Caco-2 (cell line): Measurements from ENCODE around the gene PPP2R5C. TPM values are rescaled to one million over a fixed set of nuclear protein-coding genes. Genes with fewer than 3 reads are reported as not detected.
"Not testable (repeated sequence)": the region's sequence is repeated elsewhere in the genome, so short reads cannot be mapped to it uniquely, and the experiment has no call there.

Source experiments
- BruUV-seq: library from RNA; stranded (reverse); fragments of 400-500 nt; replicated peaks from 2 replicates; lab custom pipeline; 2021; lab: Mats Ljungman, UMichigan
- CTCF ChIA-PET: fragments of 300-600 bp; sonication (Branson Sonifier 250); formaldehyde crosslinking; loops from one replicate; lab custom pipeline; 2022; ENCODE audit warnings: antibody characterized with exemption; lab: Charles Lee
- POLR2A ChIA-PET: fragments of 300-600 bp; sonication (Branson Sonifier 250); formaldehyde crosslinking; loops from one replicate; lab custom pipeline; 2022; ENCODE audit warnings: antibody characterized with exemption; lab: Charles Lee
- DNase-seq, 2 experiments: peaks; one replicate each; pipeline versions ENCODE4 v3.0.0 to v3.0.0-alpha.2; 2020 to 2022
- H3K27me3 ChIP-seq: replicated peaks from 2 replicates; pipeline ENCODE4 v1.6.0; 2011; ENCODE audit warnings: low read length; ENCODE audit not compliant: control insufficient read depth, insufficient read depth
- H3K36me3 ChIP-seq: 2 replicates; pipeline ENCODE4 v1.5.1; 2011; ENCODE audit warnings: low read length; ENCODE audit not compliant: control insufficient read depth, insufficient read depth
- H3K4me1 ChIP-seq: fragments of 250-450 bp; sonication (Bioruptor Pico); 2 replicates; pipeline ENCODE4 v1.5.1; 2020; ENCODE audit warnings: mild to moderate bottlenecking
- H3K4me3 ChIP-seq: 2 replicates; pipeline ENCODE4 v1.5.1; 2011; ENCODE audit warnings: low read depth, mild to moderate bottlenecking, control low read depth, low read length
- H3K9me3 ChIP-seq: fragments of 250-450 bp; sonication (Bioruptor Pico); 2 replicates; pipeline ENCODE4 v1.5.1; 2020; ENCODE audit warnings: mild to moderate bottlenecking, moderate library complexity
- H3K27ac Mint-ChIP-seq: one replicate; pipeline ENCODE4 v1.8.0; 2022; ENCODE audit warnings: mixed read lengths; ENCODE audit not compliant: unreplicated experiment
- H3K27me3 Mint-ChIP-seq: one replicate; pipeline ENCODE4 v1.8.0; 2022; ENCODE audit warnings: mixed read lengths; ENCODE audit not compliant: insufficient read depth, unreplicated experiment
- H3K36me3 Mint-ChIP-seq: one replicate; pipeline ENCODE4 v1.8.0; 2022; ENCODE audit warnings: mild to moderate bottlenecking, mixed read lengths; ENCODE audit not compliant: insufficient read depth, unreplicated experiment
- H3K4me1 Mint-ChIP-seq: one replicate; pipeline ENCODE4 v1.8.0; 2022; ENCODE audit warnings: low read depth, mixed read lengths; ENCODE audit not compliant: unreplicated experiment
- H3K4me3 Mint-ChIP-seq: one replicate; pipeline ENCODE4 v1.8.0; 2022; ENCODE audit warnings: mild to moderate bottlenecking, moderate library complexity, mixed read lengths; ENCODE audit not compliant: unreplicated experiment
- H3K9me3 Mint-ChIP-seq: one replicate; pipeline ENCODE4 v1.8.0; 2022; ENCODE audit warnings: mixed read lengths; ENCODE audit not compliant: unreplicated experiment
- CTCF ChIP-seq, 2 experiments: fragments of 200-600 bp in 1 of 2; IDR thresholded peaks; 1 replicate in 1 of 2; 2 replicates in 1 of 2; pipeline versions ENCODE4 v1.5.1 to v1.8.0; 2011 to 2022; ENCODE audit warnings: antibody characterized with exemption in 1 of 2, control low read depth in 1 of 2, inconsistent platforms in 1 of 2, low read depth in 1 of 2, low read length in 1 of 2, mild to moderate bottlenecking in 1 of 2, moderate library complexity in 1 of 2; ENCODE audit not compliant: insufficient read depth in 1 of 2, severe bottlenecking in 1 of 2, unreplicated experiment in 1 of 2
- intact Hi-C: fragments of 100-400 bp; cut with micrococcal nuclease; formaldehyde crosslinking; loops from one replicate; pipeline ENCODE4 v1.10.0; 2022; ENCODE audit not compliant: unreplicated experiment
- total RNA-seq: library from RNA; stranded (reverse); gene quantifications from 2 replicates; pipeline ENCODE4 v1.2.3, GENCODE V29; 2022

The PPP2R5C gene
- total RNA-seq, 1 experiment from 2014 or later: 97.5 TPM

- Histone ChIP-seq H3K4me1 (no peaks in the 10 kb centered on the region), H3K27me3 (no peaks in the 10 kb centered on the region), H3K4me3 (no peak overlapping the region), H3K36me3 (no peaks in the 10 kb centered on the region), H3K9me3 (no peaks in the 10 kb centered on the region)
- no peak for TF ChIP-seq CTCF (IDR thresholded peaks at IDR 0.05; ENCODE audit: insufficient read depth in 1 of 2, low read depth in 1 of 2, low read length in 1 of 2, severe bottlenecking in 1 of 2, unreplicated experiment in 1 of 2)
- Mint-ChIP-seq H3K4me1 (no peaks in the 10 kb centered on the region), H3K36me3 (no peaks in the 10 kb centered on the region), H3K9me3 (no peaks in the 10 kb centered on the region), H3K27me3 (no peaks in the 10 kb centered on the region), H3K4me3 (no peak overlapping the region), H3K27ac (no peak overlapping the region)
- CTCF ChIA-PET: no interaction called here
- POLR2A ChIA-PET: no interaction called here
- no TSS peak for BruUV-seq
- DNase-seq: no peak
- intact Hi-C loops: no loop called here
Observed at GRCh38 chr14:101796479-101796878, 35.0 kb downstream of the PPP2R5C start.

GRCh38 chr14:101797856-101798255, 36.3 kb downstream of the PPP2R5C start:
- Histone ChIP-seq H3K4me3 (no peak overlapping the region), H3K27me3 (no peaks in the 10 kb centered on the region), H3K36me3 (no peaks in the 10 kb centered on the region), H3K9me3 (no peaks in the 10 kb centered on the region), H3K4me1 (no peaks in the 10 kb centered on the region)
- intact Hi-C loops: no loop called here
- H3K27me3 Mint-ChIP-seq: no peaks in the 10 kb centered on the region
- no peaks in the 10 kb centered on the region for H3K9me3 Mint-ChIP-seq
- ChIA-PET POLR2A (no interaction called here), CTCF (no interaction called here)
- H3K27ac Mint-ChIP-seq: no peak overlapping the region
- no peak for DNase-seq
- TF ChIP-seq CTCF (IDR thresholded peaks at IDR 0.05; ENCODE audit: insufficient read depth in 1 of 2, low read depth in 1 of 2, low read length in 1 of 2, severe bottlenecking in 1 of 2, unreplicated experiment in 1 of 2): no peak
- H3K4me1 Mint-ChIP-seq: no peaks in the 10 kb centered on the region
- no peaks in the 10 kb centered on the region for H3K36me3 Mint-ChIP-seq
- no TSS peak for BruUV-seq
- no peak overlapping the region for H3K4me3 Mint-ChIP-seq

GRCh38 chr14:101804373-101804772, 42.9 kb downstream of the PPP2R5C start:
- H3K27me3 ChIP-seq: not testable (repeated sequence)

GRCh38 chr14:101806252-101806651, 44.7 kb downstream of the PPP2R5C start:
- intact Hi-C loops, H3K27me3 Mint-ChIP-seq, H3K4me3 Mint-ChIP-seq, DNase-seq, BruUV-seq, H3K9me3 Mint-ChIP-seq, H3K9me3 ChIP-seq, H3K4me1 ChIP-seq, CTCF ChIA-PET, H3K27ac Mint-ChIP-seq, H3K4me3 ChIP-seq, H3K36me3 ChIP-seq, POLR2A ChIA-PET, H3K27me3 ChIP-seq, H3K4me1 Mint-ChIP-seq: not testable (repeated sequence)
- peaks cover 12% of the 10 kb centered on the region for H3K36me3 Mint-ChIP-seq

More at GRCh38 chr14:101804373-101804772, 42.9 kb downstream of the PPP2R5C start:
- H3K36me3 ChIP-seq, intact Hi-C loops, H3K9me3 Mint-ChIP-seq, H3K4me3 ChIP-seq, DNase-seq, H3K27me3 Mint-ChIP-seq, H3K4me1 ChIP-seq, H3K27ac Mint-ChIP-seq, POLR2A ChIA-PET, CTCF ChIA-PET, BruUV-seq, H3K4me1 Mint-ChIP-seq, H3K4me3 Mint-ChIP-seq, H3K36me3 Mint-ChIP-seq, H3K9me3 ChIP-seq: not testable (repeated sequence)
